Psoas muscle (tissue), 8 donors: ENCODE data around the gene ZDHHC19. TPM values are rescaled to one million over a fixed set of nuclear protein-coding genes. Genes with fewer than 3 reads are reported as not detected.

ENCODE experiments used
- ATAC-seq, 4 donors: fragments of 200-7000 bp; cut with Tn5 transposase; one replicate each; pipeline ENCODE4 v1.9.1; 2020; ENCODE audit warnings: moderate library complexity in 3 of 4, mild to moderate bottlenecking in 2 of 4
- DNase-seq, 2 donors: peaks; one replicate each; pipeline ENCODE4 v3.0.0-alpha.2; 2020
- H3K27ac ChIP-seq: fragments of 200-600 bp; one replicate; pipeline ENCODE4 v1.8.0; 2022
- H3K27me3 ChIP-seq, 3 donors: fragments of 200-600 bp in 1 of 3; one replicate each; pipeline versions ENCODE4 v1.6.1 to v1.8.0; 2013 to 2022; ENCODE audit warnings: low read length in 2 of 3, mild to moderate bottlenecking in 2 of 3, moderate library complexity in 1 of 3; ENCODE audit not compliant: insufficient read depth in 3 of 3
- H3K36me3 ChIP-seq, 2 donors: fragments of 200-600 bp in 1 of 2; one replicate each; pipeline versions ENCODE4 v1.6.1 to v1.8.0; 2013 to 2022; ENCODE audit warnings: low read depth in 1 of 2, mild to moderate bottlenecking in 1 of 2, moderate library complexity in 1 of 2; ENCODE audit not compliant: insufficient read depth in 1 of 2
- H3K4me1 ChIP-seq: fragments of 200-600 bp; one replicate; pipeline ENCODE4 v1.8.0; 2022
- H3K4me3 ChIP-seq: fragments of 200-600 bp; one replicate; pipeline ENCODE4 v1.8.0; 2022; ENCODE audit warnings: mild to moderate bottlenecking
- H3K9me3 ChIP-seq: fragments of 200-600 bp; one replicate; pipeline ENCODE4 v1.8.0; 2022
- CTCF ChIP-seq: fragments of 200-600 bp; IDR thresholded peaks from one replicate; pipeline ENCODE4 v1.8.0; 2022; ENCODE audit warnings: antibody characterized with exemption
- WGBS, 3 donors: extraction: QIAGEN DNeasy Blood & Tissue Kit; methylation state at CpG; one replicate each; pipeline versions ENCODE4 v1.1.6 to v1.1.7; 2013; 5-methylcytosine and 5-hydroxymethylcytosine counted together
- intact Hi-C, 2 donors: fragments of 100-400 bp; cut with DNase I; formaldehyde crosslinking; loops; one replicate each; pipeline versions ENCODE4 v1.11.0 to v1.14.2; 2022
- polyA plus RNA-seq, 3 donors: library from polyadenylated mRNA; stranded (reverse); fragments of 200-250 nt; gene quantifications; one replicate each; pipeline ENCODE4 v1.2.3, GENCODE V29; 2013
- total RNA-seq, 4 donors: library from RNA; stranded (reverse); fragmentation: NEBNext Ultra II Directional in 2 of 4; extraction: Animal tissue kit (Norgen Biotek cat#: 25700) in 2 of 4; gene quantifications; one replicate each; pipeline versions ENCODE4 v1.2.1 to v1.2.4, GENCODE V29; 2021 to 2023
- donor health status: healthy with polysubstance abuse.
- donor health status: DM: no; HTN: no; CAD: no; lungs with moderate emphysema.
- donor health status: Bipolar disorder and iron deficiency.
- donor health status: healthy.
- donor health status: DM: yes; HTN: yes; CAD: no.
- donor health status: DM: no; HTN: no; CAD: no.
- donor health status: DM: no; HTN: no; CAD: no.
- donor health status: DM: yes; HTN: yes; CAD: no.

The ZDHHC19 gene
- total and polyA plus RNA-seq, 7 donors = 0.25 to 1.1 (median 0.38) TPM; not detected in 2

- DNase-seq (no peak), ATAC-seq (peak in 1 of 4 donors; percentile 6)
- TF ChIP-seq CTCF = no peak
- no peaks in the 10 kb centered on the region for H3K9me3 ChIP-seq
- H3K4me1 ChIP-seq = peaks cover 14% of the 10 kb centered on the region
- intact Hi-C loops = loop anchor here (1.0 to 5.0 kb wide), 2 partner anchors 67 to 83 kb away; no protein-coding TSS in a partner anchor
- H3K4me3 ChIP-seq = peak overlapping the region; percentile 61
- H3K36me3 ChIP-seq = no peaks in the 10 kb centered on the region
- H3K27me3 ChIP-seq = no peaks in the 10 kb centered on the region
- WGBS, 3 donors = 52 to 62% (median 60%) methylated on average over 2 of the region's 2 CpGs
- H3K27ac ChIP-seq = peak overlapping the region; percentile 87
Observed at GRCh38 chr3:196164576-196164975, 46.6 kb downstream of the ZDHHC19 start.

GRCh38 chr3:196163666-196164493 lies 47.3 kb downstream of the ZDHHC19 start:
- intact Hi-C loops = loop anchor here (1.0 to 5.0 kb wide), 2 partner anchors 67 to 83 kb away; no protein-coding TSS in a partner anchor
- H3K4me1 ChIP-seq = peaks cover 12% of the 10 kb centered on the region
- peak; percentile 85 to 95 (median 90) for ATAC-seq
- WGBS, 3 donors = 18 to 30% (median 24%) methylated on average over 24 of the region's 24 CpGs
- TF ChIP-seq CTCF = no peak
- no peaks in the 10 kb centered on the region for H3K9me3 ChIP-seq
- no peaks in the 10 kb centered on the region for H3K27me3 ChIP-seq
- peak overlapping the region; percentile 87 for H3K27ac ChIP-seq
- peak overlapping the region; percentile 61 for H3K4me3 ChIP-seq
- DNase-seq = peak; percentile 42 to 74
- H3K36me3 ChIP-seq = no peaks in the 10 kb centered on the region

- TF ChIP-seq CTCF = no peak
- Histone ChIP-seq H3K4me1 (peaks cover 9% of the 10 kb centered on the region), H3K27me3 (no peaks in the 10 kb centered on the region), H3K27ac (peak overlapping the region; percentile 87), H3K9me3 (no peaks in the 10 kb centered on the region), H3K36me3 (no peaks in the 10 kb centered on the region), H3K4me3 (peak overlapping the region; percentile 61)
- no peak for ATAC-seq
- intact Hi-C loops = loop anchor here in 1 of 2 donors (5.0 kb wide), 1 partner anchor 66 kb away; no protein-coding TSS in a partner anchor
- DNase-seq = peak in 1 of 2 donors; percentile 23
- WGBS, 3 donors = 93 to 96% (median 95%) methylated on average over 6 of the region's 6 CpGs
Observed at GRCh38 chr3:196163212-196163611, 48.0 kb downstream of the ZDHHC19 start.

GRCh38 chr3:196162679-196163078 lies 48.5 kb downstream of the ZDHHC19 start:
- Histone ChIP-seq H3K27me3 (no peaks in the 10 kb centered on the region), H3K27ac (no peak overlapping the region), H3K9me3 (no peaks in the 10 kb centered on the region), H3K4me1 (peaks cover 9% of the 10 kb centered on the region), H3K36me3 (no peaks in the 10 kb centered on the region), H3K4me3 (no peak overlapping the region)
- ATAC-seq (no peak), DNase-seq (peak in 1 of 2 donors; percentile 28)
- WGBS, 3 donors = 86 to 93% (median 88%) methylated on average over 9 of the region's 9 CpGs
- TF ChIP-seq CTCF = no peak
- intact Hi-C loops = loop anchor here in 1 of 2 donors (5.0 kb wide), 1 partner anchor 65 kb away; no protein-coding TSS in a partner anchor
